Fibroblast of lung (primary cell): ENCODE results near the gene CCDC73.
"Not testable (repeated sequence)": the region's sequence is repeated elsewhere in the genome, so short reads cannot be mapped to it uniquely, and the experiment has no call there.

Experiments
- CTCF ChIP-seq, 2 donors: IDR thresholded peaks in 1 of 2; conservative IDR thresholded peaks in 1 of 2; 1 replicate in 1 of 2; 2 replicates in 1 of 2; pipeline ENCODE4 v1.5.1; 2011 to 2012; ENCODE audit warnings: low read length in 2 of 2, control low read depth in 1 of 2, inconsistent platforms in 1 of 2, low read depth in 1 of 2, mild to moderate bottlenecking in 1 of 2
- EZH2 ChIP-seq: IDR thresholded peaks from 2 replicates; pipeline ENCODE4 v1.5.1; 2012; ENCODE audit warnings: low read length, control low read depth, mild to moderate bottlenecking; ENCODE audit errors: missing control alignments

GRCh38 chr11:32596114-32596513 lies 198.3 kb downstream of the CCDC73 start:
- not testable (repeated sequence) for TF ChIP-seq CTCF (conservative IDR thresholded peaks at IDR 0.05 in 1 of 2, IDR thresholded peaks at IDR 0.05 in 1 of 2; ENCODE audit: low read depth in 1 of 2, low read length in 2 of 2); EZH2
